K562 (cell line): ENCODE results near the gene DTX4. TPM values are rescaled to one million over a fixed set of nuclear protein-coding genes. Genes with fewer than 3 reads are reported as not detected.

Experiments used
- ATF2 ChIP-seq: sonication (generic); formaldehyde crosslinking; IDR thresholded peaks from 2 replicates; pipeline ENCODE4 v1.8.1; 2022; ENCODE audit warnings: missing genetic modification reagents
- CCNT2 ChIP-seq: IDR thresholded peaks from 2 replicates; pipeline ENCODE4 v1.6.1; 2011; ENCODE audit warnings: borderline replicate concordance, low read depth, mild to moderate bottlenecking, moderate library complexity, mixed read lengths, low read length; ENCODE audit not compliant: insufficient read length; ENCODE audit errors: extremely low read depth
- ELK1 ChIP-seq: sonication (generic); formaldehyde crosslinking; IDR thresholded peaks from 2 replicates; pipeline ENCODE4 v1.8.1; 2022; ENCODE audit warnings: missing genetic modification reagents
- GTF2E2 ChIP-seq: fragments of 200-800 bp; sonication (Bioruptor generic); IDR thresholded peaks from 2 replicates; pipeline ENCODE4 v1.6.1; 2016; ENCODE audit warnings: missing genetic modification characterization, missing compliant biosample characterization
- KAT7 ChIP-seq: sonication (generic); formaldehyde crosslinking; IDR thresholded peaks from 2 replicates; pipeline ENCODE4 v1.8.0; 2022; ENCODE audit warnings: missing genetic modification reagents, mild to moderate bottlenecking, borderline replicate concordance
- USF2 ChIP-seq: sonication (generic); formaldehyde crosslinking; IDR thresholded peaks from 2 replicates; pipeline ENCODE4 v1.5.0; 2020; ENCODE audit warnings: missing genetic modification reagents
- ZBTB40 ChIP-seq, 2 experiments: fragments of 450-650 bp in 1 of 2; sonication (generic) in 1 of 2; formaldehyde crosslinking in 1 of 2; IDR thresholded peaks; 2 replicates each; pipeline versions ENCODE4 v1.7.1 to v1.9.0; 2016 to 2022; ENCODE audit warnings: inconsistent platforms in 1 of 2, mild to moderate bottlenecking in 1 of 2, missing genetic modification reagents in 1 of 2
- ZNF512 ChIP-seq: IDR thresholded peaks from 2 replicates; pipeline ENCODE4 v1.6.1; 2016; ENCODE audit warnings: missing genetic modification characterization, missing compliant biosample characterization
- polyA plus RNA-seq, 8 experiments: library from polyadenylated mRNA; depleted of rRNA in 4 of 8; stranded (reverse) in 5 of 8; unstranded in 3 of 8; fragments of >200 nt; fragmentation: Nextera tagmentation in 2 of 8; fragmentation: Illumina TruSeq in 1 of 8; extraction: Ambion mirVana in 2 of 8; extraction: Trizol in 1 of 8; gene quantifications; 2 replicates each; pipeline versions ENCODE4 v1.2.1 to v1.2.3, GENCODE V29; 2011 to 2014; ENCODE audit warnings: inconsistent platforms in 1 of 8, missing spikeins in 1 of 8
- total RNA-seq, 7 experiments: library from RNA; depleted of rRNA in 6 of 7; stranded (reverse); fragments of >200 nt in 6 of 7; fragmentation: Illumina TruSeq in 2 of 7; extraction: Trizol in 2 of 7; gene quantifications; 2 replicates each; pipeline versions ENCODE4 v1.2.1 to v1.2.3, GENCODE V29; 2011 to 2021; ENCODE audit warnings: low replicate concordance in 1 of 7

The DTX4 gene
- total and polyA plus RNA-seq, 9 of the 15 experiments (the other 6 are each of a cell fraction or from before 2014, with no cell fraction given), result 0.03 to 0.47 (median 0.04) TPM; not detected in 4

GRCh38 chr11:59171508-59172322 is at the start of gene DTX4 (continued):
- peak; percentile 46; the same call in 1 of the 2 replicates for TF ChIP-seq ZBTB40 (IDR thresholded peaks at IDR 0.05)
- no peak for TF ChIP-seq ZBTB40 (CRISPR knock-in tag; IDR thresholded peaks at IDR 0.05)
- TF ChIP-seq GTF2E2, result no peak
- no peak for TF ChIP-seq ZNF512
- TF ChIP-seq ELK1 (CRISPR knock-in tag), result no peak
- TF ChIP-seq ATF2 (CRISPR knock-in tag), result no peak
- no peak for TF ChIP-seq CCNT2
- peak; percentile 77; the same call in 1 of the 2 replicates for TF ChIP-seq KAT7
- TF ChIP-seq USF2 (CRISPR knock-in tag), result no peak
